K562 (cell line): Measurements from ENCODE around the gene PRKRIP1. TPM values are rescaled to one million over a fixed set of nuclear protein-coding genes. Genes with fewer than 3 reads are reported as not detected.

Source experiments
- ATAC-seq: fragments of 200-7000 bp; cut with Tn5 transposase; 3 replicates; pipeline ENCODE4 v1.9.1; 2020; ENCODE audit warnings: moderate library complexity
- BruUV-seq: library from RNA; stranded (reverse); fragments of 400-500 nt; replicated peaks from 2 replicates; lab custom pipeline; 2021; lab: Mats Ljungman, UMichigan
- CTCF ChIA-PET: fragments of 300-600 bp; formaldehyde crosslinking; extraction: SDS; loops from one replicate; lab custom pipeline; 2021; ENCODE audit warnings: low intra/inter-chr PET ratio; lab: Yijun Ruan, JAX
- POLR2A ChIA-PET: fragments of 300-600, 350-650 bp; sonication (Branson Sonifier 250); formaldehyde crosslinking; extraction: SDS; loops from one replicate; lab custom pipeline; 2021; ENCODE audit warnings: antibody characterized with exemption, inconsistent platforms; lab: Yijun Ruan, JAX
- DNase-seq, 4 experiments: peaks; one replicate each; pipeline versions ENCODE4 v3.0.0 to v3.0.0-alpha.2; 2011 to 2018; ENCODE audit warnings: low spot score in 3 of 4, mixed read lengths in 3 of 4; ENCODE audit errors: extremely low read depth in 1 of 4
- FAIRE-seq: peaks from 2 replicates; lab custom pipeline; 2011; peaks lifted over from hg19 to GRCh38; lab: Jason Lieb, UNC
- H2AFZ ChIP-seq: 2 replicates; pipeline ENCODE4 v1.6.0; 2011; ENCODE audit warnings: low read depth, low read length, control low read depth, inconsistent platforms
- H3K27ac ChIP-seq: fragments of 200-600 bp; 3 replicates; pipeline ENCODE4 v1.8.0; 2011; ENCODE audit warnings: low read depth, mild to moderate bottlenecking, control low read depth, inconsistent platforms, low read length, moderate library complexity, mixed read lengths; ENCODE audit errors: extremely low read depth
- H3K27me3 ChIP-seq, 2 experiments: fragments of 300-600 bp in 1 of 2; 2 replicates in 1 of 2; 3 replicates in 1 of 2; pipeline versions ENCODE4 v1.6.0 to v1.8.0; 2011; ENCODE audit warnings: inconsistent platforms in 2 of 2, low read length in 2 of 2, mild to moderate bottlenecking in 1 of 2, mixed read lengths in 1 of 2, moderate library complexity in 1 of 2; ENCODE audit not compliant: control insufficient read depth in 2 of 2, insufficient read depth in 2 of 2
- H3K36me3 ChIP-seq: fragments of 300-600 bp; 3 replicates; pipeline ENCODE4 v1.8.0; 2011; ENCODE audit warnings: mild to moderate bottlenecking, low read length, inconsistent platforms; ENCODE audit not compliant: control insufficient read depth, insufficient read depth
- H3K4me1 ChIP-seq, 2 experiments: fragments of 200-600 bp in 1 of 2; replicated peaks in 1 of 2; 2 replicates in 1 of 2; 3 replicates in 1 of 2; pipeline versions ENCODE4 v1.5.1 to v1.8.0; 2011; ENCODE audit warnings: inconsistent platforms in 2 of 2, low read length in 2 of 2, mild to moderate bottlenecking in 1 of 2, mixed read lengths in 1 of 2, moderate library complexity in 1 of 2; ENCODE audit not compliant: control insufficient read depth in 2 of 2, insufficient read depth in 2 of 2
- H3K4me2 ChIP-seq: 2 replicates; pipeline ENCODE4 v1.6.1; 2011; ENCODE audit warnings: low read length, control low read depth, inconsistent platforms, mixed read lengths; ENCODE audit not compliant: insufficient read depth
- H3K4me3 ChIP-seq: fragments of 200-600 bp; sonication (generic), shearing (Covaris generic); 2 replicates; pipeline ENCODE4 v1.5.1; 2016; ENCODE audit warnings: control low read depth, inconsistent platforms
- H3K79me2 ChIP-seq: fragments of 200-600 bp; 3 replicates; pipeline ENCODE4 v1.8.0; 2011; ENCODE audit warnings: low read length, inconsistent platforms; ENCODE audit not compliant: control insufficient read depth, insufficient read depth
- H3K9ac ChIP-seq, 2 experiments: 2 replicates each; pipeline versions ENCODE4 v1.6.0 to v1.6.1; 2011; ENCODE audit warnings: low read depth in 2 of 2, low read length in 2 of 2, control low read depth in 1 of 2, inconsistent platforms in 1 of 2, mild to moderate bottlenecking in 1 of 2, mixed read lengths in 1 of 2; ENCODE audit not compliant: insufficient read depth in 1 of 2
- H3K9me1 ChIP-seq: one replicate; pipeline ENCODE4 v1.6.0; 2011; ENCODE audit warnings: inconsistent platforms, mild to moderate bottlenecking, low read length, moderate library complexity; ENCODE audit not compliant: control insufficient read depth, insufficient read depth
- H3K9me3 ChIP-seq: replicated peaks from 2 replicates; pipeline ENCODE4 v1.5.1; 2011; ENCODE audit warnings: low read depth, low read length, inconsistent platforms; ENCODE audit not compliant: control insufficient read depth, insufficient read depth
- H4K20me1 ChIP-seq: replicated peaks from 2 replicates; pipeline ENCODE4 v1.6.1; 2011; ENCODE audit warnings: low read length, inconsistent platforms, mixed read lengths; ENCODE audit not compliant: control insufficient read depth, insufficient read depth
- SREBF2 ChIP-seq: sonication (generic); formaldehyde crosslinking; IDR thresholded peaks from 2 replicates; pipeline ENCODE4 v1.4.0; 2020; ENCODE audit warnings: mild to moderate bottlenecking, missing genetic modification reagents
- SRF ChIP-seq, 2 experiments: fragments of 250-450, 450-650 bp in 1 of 2; sonication (Bioruptor Pico) in 1 of 2; sonication (generic) in 1 of 2; formaldehyde crosslinking; IDR thresholded peaks; 2 replicates each; pipeline versions ENCODE4 v1.5.0 to v1.5.1; 2020 to 2022; ENCODE audit warnings: mild to moderate bottlenecking in 1 of 2, missing genetic modification reagents in 1 of 2
- ZFP30 ChIP-seq: fragments of 250-450 bp; sonication (Bioruptor Pico); IDR thresholded peaks from 2 replicates; pipeline ENCODE4 v1.8.0; 2022; ENCODE audit warnings: moderate library complexity, mild to moderate bottlenecking, inconsistent platforms, borderline replicate concordance
- ZNF121 ChIP-seq: sonication (generic); formaldehyde crosslinking; conservative IDR thresholded peaks from 2 replicates; pipeline ENCODE4 v1.8.0; 2022; ENCODE audit warnings: missing genetic modification reagents
- WGBS: fragments of 100-300 bp; shearing (Covaris generic); methylation state at CpG from one replicate; pipeline ENCODE4 v1.1.6; 2016; ENCODE audit warnings: low coverage, mixed read lengths; ENCODE audit not compliant: insufficient coverage; ENCODE audit errors: missing lambda C conversion rate; 5-methylcytosine and 5-hydroxymethylcytosine counted together
- in situ Hi-C: fragments of 300-500 bp; cut with MboI; formaldehyde crosslinking; loops from 4 replicates; pipeline ENCODE4 v1.15.0; 2018; ENCODE audit warnings: inconsistent platforms, mixed read lengths
- intact Hi-C: fragments of 100-400 bp; cut with micrococcal nuclease; formaldehyde crosslinking; loops from 2 replicates; pipeline ENCODE4 v1.14.2; 2022
- polyA plus RNA-seq, 8 experiments: library from polyadenylated mRNA; depleted of rRNA in 4 of 8; stranded (reverse) in 5 of 8; unstranded in 3 of 8; fragments of >200 nt; fragmentation: Nextera tagmentation in 2 of 8; fragmentation: Illumina TruSeq in 1 of 8; extraction: Ambion mirVana in 2 of 8; extraction: Trizol in 1 of 8; gene quantifications; 2 replicates each; pipeline versions ENCODE4 v1.2.1 to v1.2.3, GENCODE V29; 2011 to 2014; ENCODE audit warnings: inconsistent platforms in 1 of 8, missing spikeins in 1 of 8
- total RNA-seq, 7 experiments: library from RNA; depleted of rRNA in 6 of 7; stranded (reverse); fragments of >200 nt in 6 of 7; fragmentation: Illumina TruSeq in 2 of 7; extraction: Trizol in 2 of 7; gene quantifications; 2 replicates each; pipeline versions ENCODE4 v1.2.1 to v1.2.3, GENCODE V29; 2011 to 2021; ENCODE audit warnings: low replicate concordance in 1 of 7

PRKRIP1 gene
- total and polyA plus RNA-seq, 9 of the 15 experiments (the other 6 are each of a cell fraction or from before 2014, with no cell fraction given), result 14.9 to 52.1 (median 19.8) TPM

- intact Hi-C loops, result no loop called here
Observed at GRCh38 chr7:102452451-102452850, 56.3 kb downstream of the PRKRIP1 start.

GRCh38 chr7:102453319-102453718 lies 57.2 kb downstream of the PRKRIP1 start:
- no peak overlapping the region for H3K4me2 ChIP-seq
- no peak overlapping the region for H3K4me3 ChIP-seq
- WGBS, result 69% methylated on average over 7 of the region's 7 CpGs
- ChIA-PET CTCF (no interaction called here), POLR2A (interaction anchor here (2.2 to 2.7 kb wide), 2 partner anchors 11 to 13 kb away, joined by 6 to 7 read pairs; no protein-coding TSS in a partner anchor)
- H3K27ac ChIP-seq, result no peak overlapping the region
- H3K27me3 ChIP-seq, result no peaks in the 10 kb centered on the region
- no peak for DNase-seq
- H3K9me3 ChIP-seq, result no peaks in the 10 kb centered on the region
- TF ChIP-seq ZFP30 (CRISPR knock-in tag) (no peak), SRF (CRISPR knock-in tag; IDR thresholded peaks at IDR 0.05) (peak in 1 of 2 experiments; percentile 30; a peak in 1 of 4 replicates)
- BruUV-seq, result no TSS peak
- no peaks in the 10 kb centered on the region for H3K79me2 ChIP-seq
- peak overlapping the region in 1 of 2 experiments; percentile 0; a peak in 1 of 4 replicates for H3K9ac ChIP-seq
- in situ Hi-C loops, result loop anchor here (25.0 kb wide), 2 partner anchors 109 to 209 kb away; partner anchors contain the start of genes POLR2J2, POLR2J3, SPDYE2 and SPDYE2B
- peaks cover 23% of the 10 kb centered on the region; the same call in 2 of the 3 replicates for H3K36me3 ChIP-seq
- H3K4me1 ChIP-seq, result peaks cover 7 to 33% of the 10 kb centered on the region in 2 experiments; a peak in 3 of 5 replicates
- ATAC-seq, result no peak
- peaks cover 3% of the 10 kb centered on the region for H3K9me1 ChIP-seq
- H2AFZ ChIP-seq, result no peak overlapping the region
- no peaks in the 10 kb centered on the region for H4K20me1 ChIP-seq
- no peak for FAIRE-seq
- intact Hi-C loops, result no loop called here

More at GRCh38 chr7:102452451-102452850, 56.3 kb downstream of the PRKRIP1 start:
- no peak for FAIRE-seq
- TF ChIP-seq ZNF121 (CRISPR knock-in tag), result peak; percentile 93
- no peak for TF ChIP-seq SREBF2 (CRISPR knock-in tag)
- ATAC-seq, result no peak
- Histone ChIP-seq H4K20me1 (no peaks in the 10 kb centered on the region), H3K4me3 (no peak overlapping the region), H3K4me2 (no peak overlapping the region), H3K79me2 (no peaks in the 10 kb centered on the region), H3K4me1 (peaks cover 7 to 39% of the 10 kb centered on the region in 2 experiments; a peak in 3 of 5 replicates), H3K9ac (peak overlapping the region in 1 of 2 experiments; percentile 39; a peak in 1 of 4 replicates), H3K36me3 (peaks cover 16% of the 10 kb centered on the region; the same call in 2 of the 3 replicates), H2AFZ (no peak overlapping the region), H3K27me3 (no peaks in the 10 kb centered on the region), H3K27ac (no peak overlapping the region), H3K9me3 (no peaks in the 10 kb centered on the region), H3K9me1 (peaks cover 3% of the 10 kb centered on the region)
- no peak for DNase-seq
- 82% methylated on average over 6 of the region's 6 CpGs for WGBS
- POLR2A ChIA-PET, result interaction anchor here (1.0 to 2.7 kb wide), 3 partner anchors 10 to 26 kb away, joined by 5 to 7 read pairs (median 6); no protein-coding TSS in a partner anchor
- CTCF ChIA-PET, result no interaction called here
- in situ Hi-C loops, result loop anchor here (25.0 kb wide), 2 partner anchors 110 to 210 kb away; partner anchors contain the start of genes POLR2J2, POLR2J3, SPDYE2 and SPDYE2B
- no TSS peak for BruUV-seq
